Measurements from ENCODE around the gene IFIT3.

DNA sequence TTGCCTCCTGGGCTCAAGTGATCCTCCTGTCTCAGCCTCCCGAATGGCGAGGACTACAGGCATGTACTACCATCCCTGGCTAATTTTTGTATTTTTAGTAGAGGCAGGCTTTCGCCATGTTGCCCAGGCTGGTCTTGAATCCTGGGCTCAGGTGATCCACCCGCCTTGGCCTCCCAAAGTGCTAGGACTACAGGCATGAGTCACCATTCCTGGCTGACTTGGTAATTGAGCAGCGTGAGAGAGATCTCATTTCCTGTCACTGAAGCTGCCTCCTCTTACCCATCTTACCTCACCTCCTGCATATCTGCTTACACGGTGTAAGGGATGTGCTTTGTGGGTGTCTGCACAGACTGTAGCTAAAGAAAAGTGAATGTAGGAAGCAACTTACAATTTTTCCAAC is 9.7 kb downstream of the IFIT3 start:
- TF ChIP-seq CTCF (IDR thresholded peaks at IDR 0.05) (no peak), POLR2A (IDR thresholded peaks at IDR 0.05) (no peak)
